Endothelial cell (in vitro differentiated cells): Measurements from ENCODE around the gene DPP10. TPM values are rescaled to one million over a fixed set of nuclear protein-coding genes. Genes with fewer than 3 reads are reported as not detected.

Source experiments
- DNase-seq: peaks from one replicate; pipeline ENCODE4 v3.0.0; 2021; ENCODE audit warnings: low spot score
- H3K27ac Mint-ChIP-seq: one replicate; pipeline ENCODE4 v1.8.0; 2021; ENCODE audit warnings: mixed read lengths, inconsistent platforms; ENCODE audit not compliant: unreplicated experiment
- H3K27me3 Mint-ChIP-seq: one replicate; pipeline ENCODE4 v1.8.0; 2021; ENCODE audit warnings: mild to moderate bottlenecking, moderate library complexity, mixed read lengths, inconsistent platforms; ENCODE audit not compliant: unreplicated experiment
- H3K36me3 Mint-ChIP-seq: one replicate; pipeline ENCODE4 v1.8.0; 2021; ENCODE audit warnings: mild to moderate bottlenecking, low read depth, mixed read lengths, inconsistent platforms; ENCODE audit not compliant: unreplicated experiment
- H3K4me1 Mint-ChIP-seq: one replicate; pipeline ENCODE4 v1.8.0; 2021; ENCODE audit warnings: mild to moderate bottlenecking, mixed read lengths, inconsistent platforms; ENCODE audit not compliant: unreplicated experiment
- H3K4me3 Mint-ChIP-seq: one replicate; pipeline ENCODE4 v1.8.0; 2021; ENCODE audit warnings: mild to moderate bottlenecking, mixed read lengths, inconsistent platforms; ENCODE audit not compliant: unreplicated experiment
- H3K9me3 Mint-ChIP-seq: one replicate; pipeline ENCODE4 v1.8.0; 2021; ENCODE audit warnings: mixed read lengths, inconsistent platforms; ENCODE audit not compliant: unreplicated experiment
- total RNA-seq: library from RNA; stranded (reverse); fragmentation: NEBNext Ultra II Directional; extraction: Animal tissue kit (Norgen Biotek cat#: 25700); gene quantifications from one replicate; pipeline ENCODE4 v1.2.1, GENCODE V29; 2021; ENCODE audit not compliant: unreplicated experiment
- TF ChIP-seq, protein P1 (sequence below): fragments of 200-600 bp; sonication (generic); IDR thresholded peaks from one replicate; pipeline ENCODE4 v1.5.0; 2021; ENCODE audit warnings: antibody characterized with exemption; ENCODE audit not compliant: unreplicated experiment

DPP10 gene
- total RNA-seq, 1 donor from 2014 or later: 3.3 TPM

DNA sequence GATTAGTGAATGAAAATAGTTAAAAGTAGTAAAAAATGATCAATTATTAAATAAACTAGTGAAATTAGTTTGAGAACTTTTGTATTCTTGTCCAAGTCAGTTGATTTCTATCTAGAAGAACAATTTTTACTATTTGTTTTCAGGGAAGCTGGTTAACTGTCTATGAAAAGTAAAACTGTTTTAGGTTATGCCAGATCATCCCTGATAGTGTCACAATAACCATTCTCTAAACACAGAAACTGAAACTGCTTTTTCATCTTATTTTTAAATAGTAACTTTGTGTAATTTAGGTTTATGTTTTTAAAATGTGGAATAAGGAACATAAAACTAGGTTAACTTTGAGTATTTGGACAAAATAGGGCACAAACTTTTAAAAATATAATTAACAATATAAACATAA, 1087.2 kb downstream of the DPP10 start:
- Mint-ChIP-seq H3K4me1 (no peaks in the 10 kb centered on the region), H3K27me3 (peaks cover 1% of the 10 kb centered on the region), H3K4me3 (no peak overlapping the region), H3K9me3 (no peaks in the 10 kb centered on the region), H3K36me3 (no peaks in the 10 kb centered on the region), H3K27ac (no peak overlapping the region)
- TF ChIP-seq, protein P1, sequence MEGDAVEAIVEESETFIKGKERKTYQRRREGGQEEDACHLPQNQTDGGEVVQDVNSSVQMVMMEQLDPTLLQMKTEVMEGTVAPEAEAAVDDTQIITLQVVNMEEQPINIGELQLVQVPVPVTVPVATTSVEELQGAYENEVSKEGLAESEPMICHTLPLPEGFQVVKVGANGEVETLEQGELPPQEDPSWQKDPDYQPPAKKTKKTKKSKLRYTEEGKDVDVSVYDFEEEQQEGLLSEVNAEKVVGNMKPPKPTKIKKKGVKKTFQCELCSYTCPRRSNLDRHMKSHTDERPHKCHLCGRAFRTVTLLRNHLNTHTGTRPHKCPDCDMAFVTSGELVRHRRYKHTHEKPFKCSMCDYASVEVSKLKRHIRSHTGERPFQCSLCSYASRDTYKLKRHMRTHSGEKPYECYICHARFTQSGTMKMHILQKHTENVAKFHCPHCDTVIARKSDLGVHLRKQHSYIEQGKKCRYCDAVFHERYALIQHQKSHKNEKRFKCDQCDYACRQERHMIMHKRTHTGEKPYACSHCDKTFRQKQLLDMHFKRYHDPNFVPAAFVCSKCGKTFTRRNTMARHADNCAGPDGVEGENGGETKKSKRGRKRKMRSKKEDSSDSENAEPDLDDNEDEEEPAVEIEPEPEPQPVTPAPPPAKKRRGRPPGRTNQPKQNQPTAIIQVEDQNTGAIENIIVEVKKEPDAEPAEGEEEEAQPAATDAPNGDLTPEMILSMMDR: no peak
- DNase-seq: no peak

DNA sequence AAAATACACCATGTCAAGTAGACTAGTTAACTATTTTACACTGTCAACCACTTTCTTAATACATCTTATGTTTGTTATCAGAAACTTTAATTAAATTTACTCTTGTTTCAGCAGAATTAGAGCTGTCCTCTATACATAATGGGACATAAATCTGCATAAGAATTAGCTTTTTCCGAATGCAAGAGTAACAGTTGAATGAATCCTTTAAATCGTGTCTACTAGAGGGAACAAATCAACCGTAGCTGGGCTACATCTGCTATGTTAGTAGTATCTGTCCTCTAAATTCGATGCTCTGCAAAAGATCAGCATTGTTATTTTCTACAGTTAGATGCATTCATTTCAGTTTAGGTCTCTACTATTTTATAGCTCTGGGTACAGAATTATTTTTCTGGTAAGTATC, 1090.6 kb downstream of the DPP10 start:
- Mint-ChIP-seq H3K27me3 (no peaks in the 10 kb centered on the region), H3K9me3 (no peaks in the 10 kb centered on the region), H3K36me3 (no peaks in the 10 kb centered on the region), H3K4me1 (no peaks in the 10 kb centered on the region), H3K4me3 (no peak overlapping the region), H3K27ac (no peak overlapping the region)
- no peak for DNase-seq
- TF ChIP-seq, protein P1: no peak

DNA sequence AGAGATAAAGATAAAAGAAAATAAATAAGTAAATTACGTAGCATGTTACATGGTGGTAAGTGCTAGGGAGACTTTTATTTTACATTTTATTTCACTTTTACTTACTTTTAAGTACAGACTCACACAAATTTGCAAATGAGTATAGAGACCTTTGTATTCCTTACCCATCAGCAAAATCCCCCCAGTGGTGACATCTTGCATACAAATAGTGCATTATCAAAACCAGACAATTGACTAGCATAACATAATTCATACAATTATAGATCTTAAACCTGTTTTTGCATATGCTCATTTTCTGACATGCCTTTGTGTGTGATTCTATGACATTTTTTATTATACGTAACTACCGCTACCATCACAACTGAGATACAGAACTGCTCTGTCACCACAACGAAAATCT, 1099.4 kb downstream of the DPP10 start:
- H3K27ac Mint-ChIP-seq: no peak overlapping the region
- H3K9me3 Mint-ChIP-seq: no peaks in the 10 kb centered on the region
- no peaks in the 10 kb centered on the region for H3K36me3 Mint-ChIP-seq
- no peaks in the 10 kb centered on the region for H3K27me3 Mint-ChIP-seq
- H3K4me1 Mint-ChIP-seq: peaks cover 13% of the 10 kb centered on the region
- TF ChIP-seq, protein P1: no peak
- DNase-seq: no peak
- no peak overlapping the region for H3K4me3 Mint-ChIP-seq

DNA sequence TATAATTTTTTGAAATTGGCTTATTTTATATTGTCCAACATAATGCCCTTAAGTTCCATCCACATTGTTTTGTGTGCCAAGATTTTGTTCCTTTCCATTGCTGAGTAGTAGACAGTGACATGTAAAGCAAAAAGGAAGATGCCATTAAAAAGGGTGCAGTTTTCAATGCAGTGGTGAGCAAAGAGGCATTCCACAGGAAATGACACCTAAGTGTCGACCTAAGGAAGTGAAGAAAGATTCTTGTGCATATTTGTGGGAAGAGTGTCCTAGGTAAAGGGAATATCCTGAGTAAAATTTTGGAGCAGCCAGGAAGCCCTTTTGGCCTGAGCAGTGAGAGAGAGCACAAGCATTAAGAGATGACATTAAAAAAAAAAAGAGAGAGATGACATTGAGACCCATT, 1099.9 kb downstream of the DPP10 start:
- Mint-ChIP-seq H3K4me3 (no peak overlapping the region), H3K9me3 (no peaks in the 10 kb centered on the region), H3K36me3 (no peaks in the 10 kb centered on the region), H3K27me3 (no peaks in the 10 kb centered on the region), H3K27ac (no peak overlapping the region), H3K4me1 (peaks cover 13% of the 10 kb centered on the region)
- TF ChIP-seq, protein P1: no peak
- no peak for DNase-seq

DNA sequence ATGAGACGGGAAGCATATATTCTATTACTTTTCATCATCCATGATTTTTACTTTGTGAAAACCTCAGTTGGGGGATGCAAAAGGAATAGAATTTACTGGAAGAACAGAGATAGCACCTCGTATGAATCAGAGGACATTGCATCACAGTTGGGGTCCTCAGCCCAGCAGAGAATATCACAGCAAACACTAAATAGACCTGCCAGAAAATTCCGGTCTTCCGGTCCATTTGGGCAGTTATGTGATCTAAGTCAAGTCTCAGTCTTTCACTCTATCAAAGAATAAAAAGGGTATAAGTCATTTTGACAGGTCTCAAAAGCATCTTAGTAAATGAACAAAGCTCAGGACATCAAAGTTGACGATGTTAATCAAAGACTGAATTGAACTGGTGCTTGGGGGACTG, 1100.6 kb downstream of the DPP10 start:
- H3K27ac Mint-ChIP-seq: no peak overlapping the region
- H3K36me3 Mint-ChIP-seq: no peaks in the 10 kb centered on the region
- TF ChIP-seq, protein P1: no peak

More for the DNA sequence above, 1100.6 kb downstream of the DPP10 start:
- no peak overlapping the region for H3K4me3 Mint-ChIP-seq
- H3K27me3 Mint-ChIP-seq: no peaks in the 10 kb centered on the region
- no peak for DNase-seq
- peaks cover 13% of the 10 kb centered on the region for H3K4me1 Mint-ChIP-seq
- H3K9me3 Mint-ChIP-seq: no peaks in the 10 kb centered on the region
